D721Med (cell line): ENCODE results near the gene RPS2.
"Not testable (repeated sequence)": the region's sequence is repeated elsewhere in the genome, so short reads cannot be mapped to it uniquely, and the experiment has no call there.

Experiments
- DNase-seq: peaks from one replicate; pipeline ENCODE4 v3.0.0; 2011; ENCODE audit warnings: low spot score; ENCODE audit not compliant: insufficient read length
- FAIRE-seq: peaks from 2 replicates; lab custom pipeline; 2011; peaks lifted over from hg19 to GRCh38; lab: Jason Lieb, UNC
- CTCF ChIP-seq: IDR thresholded peaks from 2 replicates; pipeline ENCODE4 v1.5.1; 2012; ENCODE audit warnings: mild to moderate bottlenecking, control low read depth; ENCODE audit not compliant: insufficient read depth; ENCODE audit errors: missing control alignments

RPS2 gene

GRCh38 chr16:1941162-1942046, 23.2 kb downstream of the RPS2 start:
- FAIRE-seq (no peak), DNase-seq (no peak)
- peak; percentile 11 for TF ChIP-seq CTCF

- no peak for FAIRE-seq
- DNase-seq: no peak
- TF ChIP-seq CTCF: no peak
Measured at GRCh38 chr16:1940273-1941161, 24.1 kb downstream of the RPS2 start.

GRCh38 chr16:1939833-1940232, 24.8 kb downstream of the RPS2 start:
- not testable (repeated sequence) for DNase-seq, FAIRE-seq

- FAIRE-seq (no peak), DNase-seq (no peak)
- no peak for TF ChIP-seq CTCF
Measured at GRCh38 chr16:1938910-1939309, 25.7 kb downstream of the RPS2 start.

GRCh38 chr16:1938316-1938715, 26.3 kb downstream of the RPS2 start:
- TF ChIP-seq CTCF: no peak
- no peak for FAIRE-seq
- DNase-seq: no peak

DNA sequence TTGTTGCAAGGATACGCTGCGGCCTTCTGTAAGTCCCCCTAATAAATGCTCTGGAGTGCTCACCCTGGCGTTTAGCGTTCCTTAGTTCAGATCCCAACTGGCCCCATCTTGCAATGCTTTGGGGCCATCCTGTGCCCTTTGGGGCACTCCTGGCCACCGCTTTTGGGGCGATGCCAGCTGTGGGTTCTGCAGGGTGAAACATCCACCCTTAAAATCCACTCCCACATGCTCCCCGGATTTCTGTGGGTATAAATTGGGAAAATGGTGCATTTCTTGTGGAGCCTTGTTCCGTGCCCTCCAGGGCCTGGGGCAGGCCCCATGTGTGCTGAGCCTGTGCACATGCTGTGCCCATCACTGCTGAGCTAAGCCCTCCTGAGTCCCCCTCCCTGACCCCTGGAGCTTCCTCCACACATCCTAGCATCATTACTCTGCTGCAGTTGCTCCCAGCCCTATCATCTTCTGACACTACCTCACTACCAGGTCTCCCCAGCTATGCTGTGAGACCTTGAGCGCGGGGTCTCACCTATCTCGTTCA, 27.6 kb downstream of the RPS2 start:
- TF ChIP-seq CTCF: no peak
- FAIRE-seq (no peak), DNase-seq (no peak)

GRCh38 chr16:1933097-1933661, 31.4 kb downstream of the RPS2 start:
- no peak for TF ChIP-seq CTCF
- DNase-seq: no peak
- FAIRE-seq: no peak
